PC-3 (cell line): ENCODE measurements around the gene PUM2. TPM values are rescaled to one million over a fixed set of nuclear protein-coding genes. Genes with fewer than 3 reads are reported as not detected.

ENCODE experiments used
- ATAC-seq: fragments of 200-7000 bp; cut with Tn5 transposase; 2 replicates; pipeline ENCODE4 v1.9.1; 2020; ENCODE audit warnings: mild to moderate bottlenecking, moderate library complexity
- BruUV-seq: library from RNA; stranded (reverse); fragments of 400-500 nt; replicated peaks from 2 replicates; lab custom pipeline; 2021; lab: Mats Ljungman, UMichigan
- CTCF ChIA-PET: fragments of 300-600 bp; sonication (Branson Sonifier 250); formaldehyde crosslinking; loops from one replicate; lab custom pipeline; 2022; ENCODE audit warnings: antibody characterized with exemption; lab: Charles Lee
- POLR2A ChIA-PET: fragments of 300-600 bp; sonication (Branson Sonifier 250); formaldehyde crosslinking; loops from one replicate; lab custom pipeline; 2022; ENCODE audit warnings: antibody characterized with exemption; ENCODE audit not compliant: unreplicated experiment; lab: Charles Lee
- DNase-seq: peaks from one replicate; pipeline ENCODE4 v3.0.0-alpha.2; 2015
- H2AFZ ChIP-seq: fragments of 300-600 bp; sonication (generic); 2 replicates; pipeline ENCODE4 v1.6.0; 2016; ENCODE audit warnings: antibody characterized with exemption, low read length
- H3F3A ChIP-seq: fragments of 300-600 bp; sonication (generic); one replicate; pipeline ENCODE4 v1.6.0; 2017; ENCODE audit warnings: antibody characterized with exemption, low read length, control low read depth, mild to moderate bottlenecking; ENCODE audit not compliant: unreplicated experiment
- H3K27ac ChIP-seq: fragments of 300-600 bp; sonication (generic); 2 replicates; pipeline ENCODE4 v1.5.1; 2016; ENCODE audit warnings: mild to moderate bottlenecking, low read length
- H3K27me3 ChIP-seq: fragments of 300-600 bp; sonication (generic); 2 replicates; pipeline ENCODE4 v1.6.1; 2016; ENCODE audit warnings: low read length, mixed read lengths
- H3K36me3 ChIP-seq: fragments of 300-600 bp; sonication (generic); 2 replicates; pipeline ENCODE4 v1.6.1; 2016; ENCODE audit warnings: low read depth, mixed run types, low read length, mixed read lengths
- H3K4me1 ChIP-seq: fragments of 300-600 bp; sonication (generic); 2 replicates; pipeline ENCODE4 v1.5.1; 2016; ENCODE audit warnings: low read length; ENCODE audit not compliant: insufficient read depth
- H3K4me2 ChIP-seq: fragments of 300-600 bp; sonication (generic); 2 replicates; pipeline ENCODE4 v1.6.0; 2016; ENCODE audit warnings: low read length
- H3K4me3 ChIP-seq: fragments of 300-600 bp; sonication (generic); 2 replicates; pipeline ENCODE4 v1.5.1; 2016; ENCODE audit warnings: mild to moderate bottlenecking, low read length, mixed read lengths
- H3K79me2 ChIP-seq: fragments of 300-600 bp; sonication (generic); 2 replicates; pipeline ENCODE4 v1.6.1; 2017; ENCODE audit warnings: low read length, mixed read lengths
- H3K9ac ChIP-seq: fragments of 300-600 bp; sonication (generic); 2 replicates; pipeline ENCODE4 v1.6.0; 2016; ENCODE audit warnings: mild to moderate bottlenecking, low read length
- H3K9me2 ChIP-seq: fragments of 300-600 bp; sonication (generic); replicated peaks from 2 replicates; pipeline ENCODE4 v1.6.1; 2016; ENCODE audit warnings: mixed run types, low read length, mixed read lengths
- H3K9me3 ChIP-seq: fragments of 300-600 bp; sonication (generic); 2 replicates; pipeline ENCODE4 v1.6.1; 2016; ENCODE audit warnings: low read length, mixed read lengths
- H4K20me1 ChIP-seq: fragments of 300-600 bp; sonication (generic); 2 replicates; pipeline ENCODE4 v1.6.1; 2016; ENCODE audit warnings: low read length, mixed read lengths
- CTCF ChIP-seq: fragments of 300-600 bp; sonication (generic); conservative IDR thresholded peaks from 2 replicates; pipeline ENCODE4 v1.5.1; 2017; ENCODE audit warnings: antibody characterized with exemption, low read depth, mild to moderate bottlenecking, low read length
- EZH2 ChIP-seq: fragments of 300-600 bp; sonication (generic); IDR thresholded peaks from one replicate; pipeline ENCODE4 v1.6.1; 2017; ENCODE audit warnings: antibody characterized with exemption, mild to moderate bottlenecking, low read length; ENCODE audit not compliant: unreplicated experiment
- EZH2phosphoT487 ChIP-seq: fragments of 300-600 bp; sonication (generic); IDR thresholded peaks from 2 replicates; pipeline ENCODE4 v1.6.1; 2018; ENCODE audit warnings: mild to moderate bottlenecking, antibody characterized with exemption, low read length, borderline replicate concordance
- intact Hi-C: fragments of 100-400 bp; cut with micrococcal nuclease; formaldehyde crosslinking; loops from 2 replicates; pipeline ENCODE4 v1.9.0; 2023
- total RNA-seq: library from RNA; depleted of rRNA; stranded (reverse); fragments of >200 nt; gene quantifications from 2 replicates; pipeline ENCODE4 v1.2.3, GENCODE V29; 2014; rRNA removed

Gene PUM2
- total RNA-seq, 1 experiment from 2014 or later: 14.9 TPM

DNA sequence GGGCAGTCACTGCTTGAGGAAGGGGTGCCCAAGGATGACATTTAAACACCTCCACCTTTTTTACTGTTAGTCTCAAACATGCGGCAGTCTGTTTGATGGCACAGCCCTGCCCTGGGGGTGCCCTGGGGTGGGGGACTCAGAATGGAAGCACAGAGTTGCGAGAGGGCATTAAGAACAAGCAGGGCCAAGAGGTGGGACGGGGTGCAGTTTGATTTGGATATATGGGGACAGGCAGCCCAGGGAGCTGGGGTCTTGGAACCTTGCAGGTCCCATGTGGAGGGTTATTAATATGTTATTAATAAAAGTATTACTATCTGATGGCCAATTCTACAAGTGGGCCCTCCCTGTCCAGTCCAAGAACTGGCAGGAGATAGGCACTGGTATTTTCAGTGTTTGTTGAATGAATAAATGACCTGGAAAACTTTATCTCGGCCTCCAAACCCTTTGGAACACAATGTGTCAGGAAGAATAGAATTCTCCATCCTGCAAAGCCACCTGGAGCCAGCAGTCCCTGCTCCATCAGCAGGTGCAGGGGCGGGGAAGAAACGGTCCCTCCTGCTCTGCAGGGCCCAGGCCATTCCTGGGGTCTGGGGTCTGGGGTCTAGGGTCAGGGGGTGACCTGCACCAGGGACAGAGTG is 150.9 kb downstream of the PUM2 start:
- H3K4me2 ChIP-seq: no peak overlapping the region
- H3K4me1 ChIP-seq: no peaks in the 10 kb centered on the region
- intact Hi-C loops: no loop called here
- H3F3A ChIP-seq: no peaks in the 10 kb centered on the region
- no peaks in the 10 kb centered on the region for H3K79me2 ChIP-seq
- H3K36me3 ChIP-seq: peaks cover 31% of the 10 kb centered on the region
- TF ChIP-seq EZH2phosphoT487 (no peak), EZH2 (no peak), CTCF (no peak)
- peak; percentile 4 for ATAC-seq
- no peaks in the 10 kb centered on the region for H4K20me1 ChIP-seq
- DNase-seq: no peak
- H3K9me2 ChIP-seq: no peaks in the 10 kb centered on the region
- no peak overlapping the region for H3K4me3 ChIP-seq
- no peak overlapping the region for H3K27ac ChIP-seq
- H3K9me3 ChIP-seq: no peaks in the 10 kb centered on the region
- H3K9ac ChIP-seq: no peak overlapping the region
- ChIA-PET POLR2A (no interaction called here), CTCF (no interaction called here)
- H2AFZ ChIP-seq: no peak overlapping the region
- H3K27me3 ChIP-seq: no peaks in the 10 kb centered on the region
- BruUV-seq: no TSS peak

DNA sequence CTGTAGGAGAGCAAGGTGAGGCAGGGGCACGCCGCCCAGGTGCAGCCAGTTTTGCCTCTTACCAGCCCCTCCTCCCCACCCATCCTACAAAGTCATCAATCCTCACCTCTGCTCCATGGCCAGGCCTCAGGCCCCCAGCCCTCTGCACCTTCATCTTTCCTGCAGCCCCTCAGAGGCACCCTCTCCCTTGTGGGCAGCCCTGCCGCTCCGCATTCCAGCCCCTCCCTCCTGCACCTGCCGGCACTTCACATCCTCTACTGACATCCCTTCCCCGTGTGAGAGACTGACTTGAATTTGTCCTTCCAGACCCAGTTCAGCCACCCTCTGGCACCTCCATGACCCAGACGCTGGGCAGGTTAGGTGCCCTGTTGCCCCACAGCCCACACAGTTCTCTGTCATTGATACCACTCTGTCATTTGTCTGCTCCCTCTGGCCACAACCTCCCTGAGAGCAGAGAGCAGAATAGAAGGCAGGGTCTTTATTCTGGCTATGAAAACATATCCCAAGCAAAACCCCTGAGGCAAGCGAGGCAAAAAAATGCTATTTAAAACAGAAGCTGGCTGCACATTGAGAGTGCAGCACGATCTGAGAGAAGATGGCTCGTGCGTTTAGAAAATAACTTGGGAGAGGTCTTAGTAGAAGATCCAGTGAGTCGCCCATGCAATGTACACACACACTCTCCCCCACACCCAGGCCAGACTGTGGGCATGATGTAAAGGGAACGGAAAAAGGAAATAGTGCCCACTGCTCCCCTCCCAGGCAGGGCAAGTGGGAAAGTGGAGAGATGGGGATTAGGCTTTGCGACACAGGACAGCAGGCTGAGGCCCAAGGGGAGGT is 151.6 kb downstream of the PUM2 start:
- no peaks in the 10 kb centered on the region for H3F3A ChIP-seq
- no peaks in the 10 kb centered on the region for H3K79me2 ChIP-seq
- intact Hi-C loops: no loop called here
- BruUV-seq: no TSS peak
- H3K27ac ChIP-seq: no peak overlapping the region
- DNase-seq: no peak
- H3K36me3 ChIP-seq: peaks cover 29% of the 10 kb centered on the region
- H3K4me1 ChIP-seq: no peaks in the 10 kb centered on the region
- no peak overlapping the region for H3K9ac ChIP-seq
- POLR2A ChIA-PET: no interaction called here
- no peak overlapping the region for H3K4me2 ChIP-seq
- no peak overlapping the region for H2AFZ ChIP-seq
- no peak overlapping the region for H3K4me3 ChIP-seq
- H3K9me3 ChIP-seq: no peaks in the 10 kb centered on the region
- no peaks in the 10 kb centered on the region for H4K20me1 ChIP-seq
- H3K27me3 ChIP-seq: no peaks in the 10 kb centered on the region
- H3K9me2 ChIP-seq: no peaks in the 10 kb centered on the region
- TF ChIP-seq EZH2phosphoT487 (no peak), CTCF (no peak), EZH2 (no peak)
- peak; percentile 27 for ATAC-seq
- CTCF ChIA-PET: no interaction called here

Other genes with a start within 250 kb of the PUM2 start
- 358 and 362 TPM in 2 replicates for gene SDC1, start 125.7 kb downstream of the PUM2 start, total RNA-seq
- gene RHOB, start 96.2 kb upstream of the PUM2 start, total RNA-seq: 88.5 and 108 TPM in 2 replicates